ENCODE measurements around the gene COL13A1.

DNA sequence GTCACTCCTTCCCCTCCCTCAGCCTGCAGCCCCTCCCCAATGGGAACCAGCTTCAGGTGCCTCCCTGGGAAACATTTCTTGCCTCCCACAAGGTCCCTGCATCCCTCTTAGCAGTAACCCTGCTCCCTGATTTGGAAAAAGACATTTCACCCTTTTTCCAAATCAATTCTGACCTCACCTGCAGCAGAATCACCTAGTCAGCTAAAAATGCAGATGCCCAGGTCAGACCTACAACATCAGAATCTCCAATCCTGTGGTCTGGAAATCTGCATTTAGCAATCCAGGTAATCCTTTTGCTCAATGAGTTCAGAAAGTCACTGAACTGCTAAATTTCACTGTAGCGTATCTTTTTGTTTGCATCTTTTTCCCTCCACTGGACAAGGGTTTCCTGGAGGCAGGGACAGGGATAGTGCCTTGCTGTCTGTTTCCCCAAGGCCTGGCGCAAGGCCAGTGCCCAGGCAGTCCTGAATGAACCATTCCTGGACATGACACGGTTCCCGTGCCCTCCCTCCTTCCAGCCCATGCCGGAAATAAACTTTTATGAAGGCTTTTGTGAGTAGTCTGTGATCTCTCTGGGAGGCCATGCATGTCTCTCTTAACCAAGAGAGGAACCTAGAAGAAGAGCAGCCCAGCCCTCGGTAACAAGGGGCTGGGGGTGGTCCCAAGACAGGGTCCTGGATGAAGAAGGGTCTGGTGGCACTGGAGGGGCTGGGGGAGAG lies 44.0 kb downstream of the COL13A1 start:
- no peak for TF ChIP-seq CTCF (IDR thresholded peaks at IDR 0.05)
- no peak for TF ChIP-seq CHD2 (IDR thresholded peaks at IDR 0.05; ENCODE audit: low read length, partially characterized antibody)
- no peak for TF ChIP-seq EP300 (IDR thresholded peaks at IDR 0.05; ENCODE audit: borderline replicate concordance in 1 of 2, low read depth in 1 of 2, low read length in 1 of 2)
- TF ChIP-seq RAD21 (IDR thresholded peaks at IDR 0.05; ENCODE audit: low read length) = no peak
- 0 out of 2 replicates have a peak, but pooled peaks have one; percentile 23 for TF ChIP-seq MAX (IDR thresholded peaks at IDR 0.05; ENCODE audit: low read depth)

Data from SK-N-SH (cell line).